Heart right ventricle (tissue), 16 donors: Measurements from ENCODE around the gene ZNF646. TPM values are rescaled to one million over a fixed set of nuclear protein-coding genes. Genes with fewer than 3 reads are reported as not detected.

Experiments
- ATAC-seq, 8 donors: fragments of 200-7000 bp; cut with Tn5 transposase; one replicate each; pipeline ENCODE4 v1.9.1; 2020; ENCODE audit warnings: mild to moderate bottlenecking in 8 of 8, moderate library complexity in 8 of 8, moderate number of reproducible peaks in 1 of 8
- DNase-seq, 2 donors: peaks; one replicate each; pipeline ENCODE4 v3.0.0-alpha.2; 2020
- H3K27ac ChIP-seq, 10 donors: fragments of 200-600 bp; sonication (generic) in 2 of 10; one replicate each; pipeline versions ENCODE4 v1.5.0 to v1.8.0; 2020 to 2022; ENCODE audit warnings: mild to moderate bottlenecking in 3 of 10
- H3K27me3 ChIP-seq, 7 donors: fragments of 200-600 bp; one replicate each; pipeline ENCODE4 v1.8.0; 2021 to 2022; ENCODE audit warnings: mild to moderate bottlenecking in 2 of 7
- H3K36me3 ChIP-seq, 9 donors: fragments of 200-600 bp; sonication (generic) in 1 of 9; one replicate each; pipeline versions ENCODE4 v1.5.0 to v1.8.0; 2020 to 2022; ENCODE audit warnings: mild to moderate bottlenecking in 2 of 9
- H3K4me1 ChIP-seq, 9 donors: fragments of 200-600 bp; sonication (generic) in 1 of 9; one replicate each; pipeline versions ENCODE4 v1.5.0 to v1.8.0; 2020 to 2022; ENCODE audit warnings: mild to moderate bottlenecking in 4 of 9
- H3K4me3 ChIP-seq, 10 donors: fragments of 200-600 bp; sonication (generic) in 2 of 10; one replicate each; pipeline versions ENCODE4 v1.5.0 to v1.8.0; 2020 to 2022; ENCODE audit warnings: mild to moderate bottlenecking in 7 of 10, moderate library complexity in 2 of 10
- H3K9me3 ChIP-seq, 11 donors: fragments of 200-600 bp in 10 of 11; sonication (generic) in 2 of 11; one replicate each; pipeline versions ENCODE4 v1.5.0 to v1.8.0; 2013 to 2022; ENCODE audit warnings: mild to moderate bottlenecking in 2 of 11, control low read depth in 1 of 11, moderate library complexity in 1 of 11
- CTCF ChIP-seq, 9 donors: fragments of 200-600 bp; sonication (generic) in 2 of 9; IDR thresholded peaks; one replicate each; pipeline versions ENCODE4 v1.5.0 to v1.8.0; 2021 to 2022; ENCODE audit warnings: antibody characterized with exemption in 9 of 9, mild to moderate bottlenecking in 5 of 9, moderate library complexity in 1 of 9
- WGBS, 2 donors: extraction: QIAGEN DNeasy Blood & Tissue Kit; methylation state at CpG; one replicate each; pipeline ENCODE4 v1.1.7; 2013; ENCODE audit warnings: inconsistent platforms in 1 of 2; 5-methylcytosine and 5-hydroxymethylcytosine counted together
- intact Hi-C, 10 donors: fragments of 100-400 bp; cut with DNase I; formaldehyde crosslinking; loops; one replicate each; pipeline versions ENCODE4 v1.11.1 to v1.14.2; 2022
- polyA plus RNA-seq, 2 donors: library from polyadenylated mRNA; stranded (reverse); fragments of 200-250 nt; gene quantifications; one replicate each; pipeline ENCODE4 v1.2.3, GENCODE V29; 2013
- total RNA-seq, 10 donors: library from RNA; stranded (reverse); fragmentation: NEBNext Ultra II Directional in 3 of 10; extraction: Animal tissue kit (Norgen Biotek cat#: 25700) in 3 of 10; gene quantifications; one replicate each; pipeline versions ENCODE4 v1.2.1 to v1.2.4, GENCODE V29; 2021 to 2023
- donor health status: Arrhythmogenic right ventricular cardiomyopathy.
- donor health status: ischemic (EF 13 %, LVEDD 7.1; RV severe dilation, severe dysfunction).
- donor health status: healthy with polysubstance abuse.
- donor health status: DM: no; HTN: yes; CAD: no.
- donor health status: DM: no; HTN: no; CAD: no.
- donor health status: ischemic (EF 25% LVEDD 6.9; RV normal size, moderate dysfunction).
- donor health status: ischemic (EF 25% LVEDD 5.7; RV mildly dilated, moderate dysfunction).
- donor health status: healthy.
- donor health status: DM: yes; HTN: yes; CAD: no.
- donor health status: Ischemic cardiomyopathy.
- donor health status: ischemic (EF 35%, LVEDD 5.7; RV mildly dilated, moderate dysfunction).
- donor health status: nonischemic (EF 11% LVEDD 7.7; RV severe dilation, severe dysfunction).
- donor health status: DM: yes; HTN: yes; CAD: no.
- donor health status: PGD.
- donor health status: ischemic (EF 29% LVEDD 5.4; RV normal size, mild dysfunction).
- donor health status: nonischemic (EF 23%, LVEDD 6.1; RV moderate dilation, normal function).

The ZNF646 gene
- total and polyA plus RNA-seq, 12 donors = 2.7 to 12.0 (median 8.4) TPM

DNA sequence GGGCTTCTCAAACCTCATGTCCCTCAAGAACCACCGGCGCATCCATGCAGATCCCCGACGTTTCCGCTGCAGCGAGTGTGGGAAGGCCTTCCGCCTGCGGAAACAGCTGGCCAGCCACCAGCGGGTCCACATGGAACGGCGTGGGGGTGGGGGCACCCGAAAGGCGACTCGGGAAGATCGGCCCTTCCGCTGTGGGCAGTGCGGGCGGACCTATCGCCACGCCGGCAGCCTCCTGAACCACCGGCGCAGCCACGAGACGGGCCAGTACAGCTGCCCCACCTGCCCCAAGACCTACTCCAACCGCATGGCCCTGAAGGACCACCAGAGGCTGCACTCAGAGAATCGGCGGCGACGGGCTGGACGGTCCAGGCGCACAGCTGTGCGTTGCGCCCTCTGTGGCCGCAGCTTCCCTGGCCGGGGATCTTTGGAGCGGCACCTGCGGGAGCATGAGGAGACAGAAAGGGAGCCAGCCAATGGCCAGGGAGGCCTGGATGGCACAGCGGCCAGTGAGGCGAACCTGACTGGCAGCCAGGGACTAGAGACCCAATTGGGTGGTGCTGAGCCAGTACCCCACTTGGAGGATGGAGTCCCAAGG, 5.9 kb downstream of the ZNF646 start:
- ATAC-seq (no peak), DNase-seq (no peak)
- WGBS, 2 donors = 95 to 96% methylated on average over 40 of the region's 40 CpGs
- TF ChIP-seq CTCF (IDR thresholded peaks at IDR 0.05) = no peak
- H3K27me3 ChIP-seq = no peaks in the 10 kb centered on the region
- H3K4me1 ChIP-seq = peaks cover 0 to 22% (median 13%) of the 10 kb centered on the region in 9 donors
- H3K4me3 ChIP-seq = no peak overlapping the region
- peaks cover 0 to 93% (median 55%) of the 10 kb centered on the region in 9 donors for H3K36me3 ChIP-seq
- H3K27ac ChIP-seq = no peak overlapping the region
- intact Hi-C loops = loop anchor here in 1 of 10 donors (10.0 kb wide), 1 partner anchor 95 kb away; the partner anchor contains the start of gene HSD3B7
- no peaks in the 10 kb centered on the region for H3K9me3 ChIP-seq

GRCh38 chr16:31080756-31081419, 6.7 kb downstream of the ZNF646 start:
- no peak overlapping the region for H3K27ac ChIP-seq
- no peaks in the 10 kb centered on the region for H3K9me3 ChIP-seq
- intact Hi-C loops = loop anchor here in 1 of 10 donors (10.0 kb wide), 1 partner anchor 96 kb away; the partner anchor contains the start of gene HSD3B7
- H3K4me1 ChIP-seq = peaks cover 0 to 16% (median 6%) of the 10 kb centered on the region in 9 donors
- TF ChIP-seq CTCF (IDR thresholded peaks at IDR 0.05) = no peak
- WGBS, 2 donors = 92 to 96% methylated on average over 13 of the region's 13 CpGs
- H3K27me3 ChIP-seq = no peaks in the 10 kb centered on the region
- peaks cover 0 to 100% (median 55%) of the 10 kb centered on the region in 9 donors for H3K36me3 ChIP-seq
- DNase-seq (no peak), ATAC-seq (no peak)
- no peak overlapping the region for H3K4me3 ChIP-seq

GRCh38 chr16:31081428-31082351, 7.5 kb downstream of the ZNF646 start:
- TF ChIP-seq CTCF (IDR thresholded peaks at IDR 0.05) = no peak
- H3K27me3 ChIP-seq = no peaks in the 10 kb centered on the region
- intact Hi-C loops = loop anchor here in 1 of 10 donors (10.0 kb wide), 1 partner anchor 97 kb away; the partner anchor contains the start of gene HSD3B7
- no peak overlapping the region for H3K27ac ChIP-seq
- no peak for ATAC-seq
- no peaks in the 10 kb centered on the region for H3K9me3 ChIP-seq
- no peak for DNase-seq
- 87 to 89% methylated on average over 26 of the region's 26 CpGs for WGBS, 2 donors
- H3K4me3 ChIP-seq = no peak overlapping the region
- peaks cover 0 to 100% (median 52%) of the 10 kb centered on the region in 9 donors for H3K36me3 ChIP-seq
- H3K4me1 ChIP-seq = peaks cover 0 to 16% (median 6%) of the 10 kb centered on the region in 9 donors
